ENCODE data around the gene MMS22L. TPM values are rescaled to one million over a fixed set of nuclear protein-coding genes. Genes with fewer than 3 reads are reported as not detected.

MMS22L gene
- total and polyA plus RNA-seq, 2 experiments from 2014 or later = 2.7 to 10.1 TPM

- Histone ChIP-seq H4K20me1 (ENCODE audit: insufficient read depth, poor library complexity, severe bottlenecking) (no peaks in the 10 kb centered on the region), H3K79me2 (no peaks in the 10 kb centered on the region), H3K4me1 (ENCODE audit: insufficient read depth) (no peaks in the 10 kb centered on the region), H3K4me3 (no peak overlapping the region), H3K27ac (no peak overlapping the region), H3K4me2 (no peak overlapping the region), H2AFZ (no peak overlapping the region), H3K9me2 (replicated peaks; ENCODE audit: insufficient read depth) (no peaks in the 10 kb centered on the region), H3K9me3 (ENCODE audit: low read depth) (no peaks in the 10 kb centered on the region), H3K27me3 (no peaks in the 10 kb centered on the region), H3K36me3 (replicated peaks; ENCODE audit: insufficient read depth, low read depth) (no peaks in the 10 kb centered on the region)
- TF ChIP-seq CTCF (IDR thresholded peaks at IDR 0.05; ENCODE audit: poor library complexity) (no peak), EZH2 (IDR thresholded peaks at IDR 0.05; ENCODE audit: borderline replicate concordance) (no peak), EZH2phosphoT487 (IDR thresholded peaks at IDR 0.05; ENCODE audit: low read depth, severe bottlenecking, unreplicated experiment) (no peak)
- DNase-seq (ENCODE audit: low spot score) = no peak
- 77% methylated on average over 1 of the region's 1 CpG for WGBS (ENCODE audit: low lambda C conversion rate, missing lambda C conversion rate)
Measured at GRCh38 chr6:97269821-97270220, 13.2 kb downstream of the MMS22L start.

DNA sequence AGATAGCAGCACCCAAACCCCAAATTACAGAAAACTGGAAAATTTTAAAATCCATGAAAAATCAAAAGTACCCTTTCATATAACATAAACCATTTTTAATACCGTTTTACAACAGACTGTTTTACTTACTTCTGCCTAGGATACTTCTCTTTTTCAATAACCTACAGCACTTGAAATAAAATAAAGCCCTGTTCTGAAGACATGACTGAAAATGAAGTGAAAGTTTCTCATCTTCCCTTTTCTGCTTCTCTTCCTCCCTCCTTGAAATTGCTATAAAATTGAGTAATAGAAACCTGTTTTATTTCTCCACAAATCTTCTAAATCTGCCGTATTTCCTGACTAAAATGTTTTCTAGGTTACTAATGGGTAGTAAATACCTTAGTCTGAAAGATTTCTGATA lies 20.3 kb downstream of the MMS22L start:
- no peaks in the 10 kb centered on the region for H4K20me1 ChIP-seq (ENCODE audit: insufficient read depth, poor library complexity, severe bottlenecking)
- no peak overlapping the region for H3K27ac ChIP-seq
- no peak for TF ChIP-seq CTCF (IDR thresholded peaks at IDR 0.05; ENCODE audit: poor library complexity)
- TF ChIP-seq EZH2phosphoT487 (IDR thresholded peaks at IDR 0.05; ENCODE audit: low read depth, severe bottlenecking, unreplicated experiment) = no peak
- TF ChIP-seq EZH2 (IDR thresholded peaks at IDR 0.05; ENCODE audit: borderline replicate concordance) = no peak
- H2AFZ ChIP-seq = no peak overlapping the region
- no peaks in the 10 kb centered on the region for H3K9me2 ChIP-seq (replicated peaks; ENCODE audit: insufficient read depth)
- H3K36me3 ChIP-seq (replicated peaks; ENCODE audit: insufficient read depth, low read depth) = no peaks in the 10 kb centered on the region
- H3K9me3 ChIP-seq (ENCODE audit: low read depth) = no peaks in the 10 kb centered on the region
- no peak for DNase-seq (ENCODE audit: low spot score)
- H3K4me2 ChIP-seq = no peak overlapping the region
- no peak overlapping the region for H3K4me3 ChIP-seq
- H3K4me1 ChIP-seq (ENCODE audit: insufficient read depth) = no peaks in the 10 kb centered on the region
- H3K27me3 ChIP-seq = no peaks in the 10 kb centered on the region
- 95% methylated on average over 2 of the region's 2 CpGs for WGBS (ENCODE audit: low lambda C conversion rate, missing lambda C conversion rate)
- H3K79me2 ChIP-seq = no peaks in the 10 kb centered on the region

DNA sequence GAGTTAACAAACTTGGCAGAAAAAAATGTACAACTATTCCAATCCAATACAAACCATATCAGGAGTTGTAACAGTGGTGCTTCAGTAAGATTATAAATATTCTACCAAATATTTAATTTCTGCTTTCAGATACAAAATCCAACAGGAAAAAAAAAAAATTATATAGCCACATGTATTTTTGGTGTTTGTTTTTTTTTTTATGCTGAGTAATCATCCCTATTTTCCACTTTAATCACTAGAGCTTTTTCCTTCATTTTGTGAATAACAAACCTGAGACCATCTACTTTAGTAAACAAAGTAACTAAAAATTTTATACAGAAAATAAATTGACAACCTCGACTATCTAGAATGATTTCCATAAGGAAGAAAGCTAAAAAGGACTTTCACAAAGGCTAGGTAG lies 36.2 kb downstream of the MMS22L start:
- Histone ChIP-seq H3K9me2 (replicated peaks; ENCODE audit: insufficient read depth) (no peaks in the 10 kb centered on the region), H3K27me3 (no peaks in the 10 kb centered on the region), H3K4me1 (ENCODE audit: insufficient read depth) (no peaks in the 10 kb centered on the region), H2AFZ (no peak overlapping the region), H3K4me2 (no peak overlapping the region), H3K4me3 (no peak overlapping the region), H3K36me3 (replicated peaks; ENCODE audit: insufficient read depth, low read depth) (no peaks in the 10 kb centered on the region), H3K27ac (no peak overlapping the region), H4K20me1 (ENCODE audit: insufficient read depth, poor library complexity, severe bottlenecking) (no peaks in the 10 kb centered on the region), H3K9me3 (ENCODE audit: low read depth) (no peaks in the 10 kb centered on the region), H3K79me2 (no peaks in the 10 kb centered on the region)
- no peak for TF ChIP-seq CTCF (IDR thresholded peaks at IDR 0.05; ENCODE audit: poor library complexity)
- TF ChIP-seq EZH2 (IDR thresholded peaks at IDR 0.05; ENCODE audit: borderline replicate concordance) = no peak
- no peak for DNase-seq (ENCODE audit: low spot score)
- WGBS (ENCODE audit: low lambda C conversion rate, missing lambda C conversion rate) = 97% methylated on average over 1 of the region's 1 CpG

DNA sequence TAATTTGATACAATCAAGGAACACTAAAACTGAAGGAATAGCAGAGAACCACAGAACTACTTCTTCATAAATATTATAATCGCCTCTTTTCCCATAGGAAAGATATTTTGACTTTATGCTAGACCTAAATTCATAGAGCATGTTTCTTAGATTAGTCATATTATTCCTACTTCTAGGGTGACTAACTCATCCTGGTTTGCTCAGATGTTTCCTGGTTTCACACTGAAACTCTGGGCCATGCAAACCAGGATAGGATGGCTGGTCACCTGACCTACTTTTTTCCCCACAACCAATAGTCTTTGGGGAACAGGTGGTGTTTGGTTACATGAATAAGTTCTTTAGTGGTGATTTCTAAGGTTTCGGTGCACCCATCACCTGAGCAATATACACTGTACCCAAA lies 42.8 kb downstream of the MMS22L start:
- Histone ChIP-seq H3K4me1 (ENCODE audit: insufficient read depth) (no peaks in the 10 kb centered on the region), H3K36me3 (replicated peaks; ENCODE audit: insufficient read depth, low read depth) (no peaks in the 10 kb centered on the region), H3K27ac (no peak overlapping the region), H3K9me3 (ENCODE audit: low read depth) (no peaks in the 10 kb centered on the region), H3K4me2 (no peak overlapping the region), H3K9me2 (replicated peaks; ENCODE audit: insufficient read depth) (no peaks in the 10 kb centered on the region), H2AFZ (no peak overlapping the region), H4K20me1 (ENCODE audit: insufficient read depth, poor library complexity, severe bottlenecking) (no peaks in the 10 kb centered on the region), H3K4me3 (no peak overlapping the region), H3K79me2 (no peaks in the 10 kb centered on the region), H3K27me3 (no peaks in the 10 kb centered on the region)
- TF ChIP-seq EZH2 (IDR thresholded peaks at IDR 0.05; ENCODE audit: borderline replicate concordance) = no peak
- TF ChIP-seq EZH2phosphoT487 (IDR thresholded peaks at IDR 0.05; ENCODE audit: low read depth, severe bottlenecking, unreplicated experiment) = no peak
- no peak for TF ChIP-seq CTCF (IDR thresholded peaks at IDR 0.05; ENCODE audit: poor library complexity)
- DNase-seq (ENCODE audit: low spot score) = no peak
- 92% methylated on average over 2 of the region's 2 CpGs for WGBS (ENCODE audit: low lambda C conversion rate, missing lambda C conversion rate)
